Astrocyte (in vitro differentiated cells and primary cell): Measurements from ENCODE around the gene METAP1. TPM values are rescaled to one million over a fixed set of nuclear protein-coding genes. Genes with fewer than 3 reads are reported as not detected.

Source experiments
- DNase-seq: peaks from one replicate; pipeline ENCODE4 v3.0.0-alpha.2; 2010; ENCODE audit warnings: low read depth
- FAIRE-seq: peaks from 2 replicates; lab custom pipeline; 2011; peaks lifted over from hg19 to GRCh38; lab: Jason Lieb, UNC
- H2AFZ ChIP-seq: 2 replicates; pipeline ENCODE4 v1.6.0; 2012; ENCODE audit warnings: low read depth, low read length, inconsistent platforms
- H3K27ac ChIP-seq: 2 replicates; pipeline ENCODE4 v1.5.1; 2011; ENCODE audit warnings: low read depth, low read length, inconsistent platforms
- H3K27me3 ChIP-seq: 2 replicates; pipeline ENCODE4 v1.6.0; 2011; ENCODE audit warnings: low read length, inconsistent platforms; ENCODE audit not compliant: insufficient read depth
- H3K36me3 ChIP-seq: 2 replicates; pipeline ENCODE4 v1.5.1; 2011; ENCODE audit warnings: low read length, inconsistent platforms; ENCODE audit not compliant: insufficient read depth
- H3K4me1 ChIP-seq: 2 replicates; pipeline ENCODE4 v1.5.1; 2011; ENCODE audit warnings: low read length, inconsistent platforms; ENCODE audit not compliant: insufficient read depth
- H3K4me2 ChIP-seq: 2 replicates; pipeline ENCODE4 v1.6.0; 2012; ENCODE audit warnings: low read length, inconsistent platforms
- H3K4me3 ChIP-seq: 2 replicates; pipeline ENCODE4 v1.5.1; 2011; ENCODE audit warnings: low read depth, mild to moderate bottlenecking, low read length, inconsistent platforms; ENCODE audit not compliant: insufficient read depth
- H3K79me2 ChIP-seq: 2 replicates; pipeline ENCODE4 v1.6.0; 2012; ENCODE audit warnings: mild to moderate bottlenecking, low read length, inconsistent platforms; ENCODE audit not compliant: insufficient read depth
- H3K9ac ChIP-seq: 2 replicates; pipeline ENCODE4 v1.6.0; 2012; ENCODE audit warnings: mild to moderate bottlenecking, low read length, inconsistent platforms
- H3K9me3 ChIP-seq: 2 replicates; pipeline ENCODE4 v1.5.1; 2012; ENCODE audit warnings: low read depth, mild to moderate bottlenecking, low read length, inconsistent platforms; ENCODE audit not compliant: insufficient read depth
- H4K20me1 ChIP-seq: 2 replicates; pipeline ENCODE4 v1.6.0; 2012; ENCODE audit warnings: low read length, inconsistent platforms; ENCODE audit not compliant: insufficient read depth
- H3K27ac Mint-ChIP-seq: one replicate; pipeline ENCODE4 v1.8.0; 2021; ENCODE audit warnings: mild to moderate bottlenecking, mixed read lengths; ENCODE audit not compliant: unreplicated experiment
- H3K27me3 Mint-ChIP-seq: one replicate; pipeline ENCODE4 v1.8.0; 2021; ENCODE audit warnings: low read depth, mixed read lengths; ENCODE audit not compliant: unreplicated experiment
- H3K36me3 Mint-ChIP-seq: one replicate; pipeline ENCODE4 v1.8.0; 2021; ENCODE audit warnings: low read depth, mixed read lengths; ENCODE audit not compliant: unreplicated experiment
- H3K4me1 Mint-ChIP-seq: one replicate; pipeline ENCODE4 v1.8.0; 2021; ENCODE audit warnings: low read depth, mixed read lengths; ENCODE audit not compliant: unreplicated experiment
- H3K4me3 Mint-ChIP-seq: one replicate; pipeline ENCODE4 v1.8.0; 2021; ENCODE audit warnings: mild to moderate bottlenecking, moderate library complexity, mixed read lengths; ENCODE audit not compliant: unreplicated experiment
- H3K9me3 Mint-ChIP-seq: one replicate; pipeline ENCODE4 v1.8.0; 2021; ENCODE audit warnings: mild to moderate bottlenecking, mixed read lengths; ENCODE audit not compliant: unreplicated experiment
- EZH2 ChIP-seq: IDR thresholded peaks from 2 replicates; pipeline ENCODE4 v1.6.1; 2012; ENCODE audit warnings: mild to moderate bottlenecking, low read length, inconsistent platforms; ENCODE audit not compliant: insufficient read depth
- total RNA-seq: library from RNA; stranded (reverse); gene quantifications from 2 replicates; pipeline ENCODE4 v1.2.1, GENCODE V29; 2021
- TF ChIP-seq, protein P1 (sequence below): IDR thresholded peaks from 2 replicates; pipeline ENCODE4 v1.5.1; 2011; ENCODE audit warnings: low read depth, mild to moderate bottlenecking, inconsistent platforms, low read length, moderate library complexity; ENCODE audit not compliant: insufficient read depth

Gene METAP1
- total RNA-seq, 1 donor from 2014 or later = 60.9 TPM

DNA sequence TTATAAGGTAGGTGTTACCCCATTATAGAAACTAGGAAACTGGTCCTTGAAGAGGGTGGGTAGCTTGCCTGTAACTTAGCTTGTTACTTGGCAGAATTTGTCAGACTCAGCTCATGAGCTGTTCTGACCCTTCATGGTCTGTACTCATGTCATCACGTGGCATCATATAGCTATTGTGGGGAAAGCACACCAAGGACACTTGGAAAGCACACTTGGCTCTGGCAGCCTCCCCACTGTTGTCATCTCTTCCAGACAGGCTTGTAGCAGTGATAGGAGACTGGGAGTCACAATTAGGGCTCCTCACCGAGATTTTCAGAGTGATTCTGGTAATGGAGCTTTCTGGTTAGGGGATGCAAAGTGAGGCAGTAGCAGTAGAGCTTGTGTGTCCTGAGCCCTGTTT, 62.7 kb downstream of the METAP1 start:
- H3K4me1 Mint-ChIP-seq = peaks cover 43% of the 10 kb centered on the region

GRCh38 chr4:99059550-99059949, 64.0 kb downstream of the METAP1 start:
- Histone ChIP-seq H4K20me1 (no peaks in the 10 kb centered on the region), H3K4me2 (peak overlapping the region; percentile 62), H3K36me3 (peaks cover 20% of the 10 kb centered on the region), H3K9ac (peak overlapping the region; percentile 16), H3K4me1 (peaks cover 24% of the 10 kb centered on the region), H3K9me3 (no peaks in the 10 kb centered on the region), H3K4me3 (peak overlapping the region; percentile 12), H2AFZ (no peak overlapping the region), H3K27ac (peak overlapping the region; percentile 81), H3K79me2 (no peaks in the 10 kb centered on the region), H3K27me3 (no peaks in the 10 kb centered on the region)
- H3K4me3 Mint-ChIP-seq = no peak overlapping the region
- H3K27ac Mint-ChIP-seq = peak overlapping the region; percentile 98
- TF ChIP-seq, protein P1, sequence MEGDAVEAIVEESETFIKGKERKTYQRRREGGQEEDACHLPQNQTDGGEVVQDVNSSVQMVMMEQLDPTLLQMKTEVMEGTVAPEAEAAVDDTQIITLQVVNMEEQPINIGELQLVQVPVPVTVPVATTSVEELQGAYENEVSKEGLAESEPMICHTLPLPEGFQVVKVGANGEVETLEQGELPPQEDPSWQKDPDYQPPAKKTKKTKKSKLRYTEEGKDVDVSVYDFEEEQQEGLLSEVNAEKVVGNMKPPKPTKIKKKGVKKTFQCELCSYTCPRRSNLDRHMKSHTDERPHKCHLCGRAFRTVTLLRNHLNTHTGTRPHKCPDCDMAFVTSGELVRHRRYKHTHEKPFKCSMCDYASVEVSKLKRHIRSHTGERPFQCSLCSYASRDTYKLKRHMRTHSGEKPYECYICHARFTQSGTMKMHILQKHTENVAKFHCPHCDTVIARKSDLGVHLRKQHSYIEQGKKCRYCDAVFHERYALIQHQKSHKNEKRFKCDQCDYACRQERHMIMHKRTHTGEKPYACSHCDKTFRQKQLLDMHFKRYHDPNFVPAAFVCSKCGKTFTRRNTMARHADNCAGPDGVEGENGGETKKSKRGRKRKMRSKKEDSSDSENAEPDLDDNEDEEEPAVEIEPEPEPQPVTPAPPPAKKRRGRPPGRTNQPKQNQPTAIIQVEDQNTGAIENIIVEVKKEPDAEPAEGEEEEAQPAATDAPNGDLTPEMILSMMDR = no peak
- TF ChIP-seq EZH2 = no peak
- peaks cover 7% of the 10 kb centered on the region for H3K36me3 Mint-ChIP-seq
- no peaks in the 10 kb centered on the region for H3K27me3 Mint-ChIP-seq
- FAIRE-seq = no peak
- DNase-seq = no peak
- H3K9me3 Mint-ChIP-seq = peaks cover 2% of the 10 kb centered on the region
- H3K4me1 Mint-ChIP-seq = peaks cover 43% of the 10 kb centered on the region

More for the DNA sequence above, 62.7 kb downstream of the METAP1 start:
- H3K36me3 Mint-ChIP-seq = peaks cover 10% of the 10 kb centered on the region
- Histone ChIP-seq H3K9me3 (no peaks in the 10 kb centered on the region), H3K27me3 (no peaks in the 10 kb centered on the region), H3K4me1 (peaks cover 24% of the 10 kb centered on the region), H3K36me3 (peaks cover 20% of the 10 kb centered on the region), H3K4me3 (no peak overlapping the region), H3K4me2 (no peak overlapping the region), H3K9ac (no peak overlapping the region), H4K20me1 (no peaks in the 10 kb centered on the region), H3K27ac (no peak overlapping the region), H2AFZ (no peak overlapping the region), H3K79me2 (no peaks in the 10 kb centered on the region)
- peaks cover 2% of the 10 kb centered on the region for H3K9me3 Mint-ChIP-seq
- FAIRE-seq (no peak), DNase-seq (no peak)
- no peak overlapping the region for H3K4me3 Mint-ChIP-seq
- no peak for TF ChIP-seq EZH2
- TF ChIP-seq, protein P1 = no peak
- no peaks in the 10 kb centered on the region for H3K27me3 Mint-ChIP-seq
- peak overlapping the region; percentile 84 for H3K27ac Mint-ChIP-seq

DNA sequence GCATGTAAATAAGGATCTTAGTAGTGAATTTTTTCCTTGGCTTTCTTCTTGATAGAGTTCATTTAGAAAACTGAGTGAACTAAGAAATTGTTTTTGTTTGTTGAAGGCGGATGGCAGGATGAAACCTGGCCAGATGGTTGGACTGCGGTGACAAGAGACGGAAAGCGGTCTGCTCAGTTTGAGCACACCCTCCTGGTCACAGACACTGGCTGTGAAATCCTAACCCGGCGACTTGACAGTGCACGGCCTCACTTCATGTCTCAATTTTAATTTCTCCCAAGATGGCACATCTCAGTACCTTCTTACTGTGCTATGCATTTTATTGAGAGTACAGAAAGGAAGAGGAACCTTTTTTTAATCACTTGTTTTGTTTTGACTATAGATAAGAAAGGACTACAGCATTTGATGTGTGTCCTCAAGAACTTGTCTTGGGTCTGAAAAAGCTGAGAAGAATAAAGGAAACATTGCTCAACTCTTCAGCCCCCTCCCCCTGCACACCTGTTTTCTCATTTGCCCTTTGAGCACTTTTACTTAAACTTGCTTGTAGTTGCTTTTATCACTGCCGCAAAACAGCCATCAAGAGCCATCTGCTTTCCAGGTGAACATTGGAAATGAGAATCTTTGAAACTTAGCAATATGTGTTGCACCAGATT, 65.7 kb downstream of the METAP1 start:
- no peaks in the 10 kb centered on the region for H4K20me1 ChIP-seq
- FAIRE-seq (peak; percentile 17), DNase-seq (no peak)
- H3K4me3 ChIP-seq = no peak overlapping the region
- TF ChIP-seq, protein P1 = no peak
- TF ChIP-seq EZH2 = no peak
- peak overlapping the region; percentile 98 for H3K27ac Mint-ChIP-seq
- H3K4me2 ChIP-seq = no peak overlapping the region
- peaks cover 37% of the 10 kb centered on the region for H3K4me1 Mint-ChIP-seq
- H3K27ac ChIP-seq = peak overlapping the region; percentile 76
- H2AFZ ChIP-seq = no peak overlapping the region
- H3K4me1 ChIP-seq = peaks cover 16% of the 10 kb centered on the region
- no peaks in the 10 kb centered on the region for H3K9me3 ChIP-seq
- H3K79me2 ChIP-seq = no peaks in the 10 kb centered on the region
- peaks cover 6% of the 10 kb centered on the region for H3K36me3 Mint-ChIP-seq
- H3K36me3 ChIP-seq = peaks cover 20% of the 10 kb centered on the region
- H3K27me3 Mint-ChIP-seq = no peaks in the 10 kb centered on the region
- peak overlapping the region; percentile 66 for H3K4me3 Mint-ChIP-seq
- H3K27me3 ChIP-seq = no peaks in the 10 kb centered on the region
- H3K9ac ChIP-seq = no peak overlapping the region
- peaks cover 2% of the 10 kb centered on the region for H3K9me3 Mint-ChIP-seq
